ENCODE data around the gene KIFC3. TPM values are rescaled to one million over a fixed set of nuclear protein-coding genes. Genes with fewer than 3 reads are reported as not detected.
A peak's percentile ranks its signal among the peaks of the same experiment; 100 is the strongest.

Gene KIFC3
- total and polyA plus RNA-seq, 7 experiments from 2014 or later: 0.73 to 9.2 (median 1.6) TPM; not detected in 3

DNA sequence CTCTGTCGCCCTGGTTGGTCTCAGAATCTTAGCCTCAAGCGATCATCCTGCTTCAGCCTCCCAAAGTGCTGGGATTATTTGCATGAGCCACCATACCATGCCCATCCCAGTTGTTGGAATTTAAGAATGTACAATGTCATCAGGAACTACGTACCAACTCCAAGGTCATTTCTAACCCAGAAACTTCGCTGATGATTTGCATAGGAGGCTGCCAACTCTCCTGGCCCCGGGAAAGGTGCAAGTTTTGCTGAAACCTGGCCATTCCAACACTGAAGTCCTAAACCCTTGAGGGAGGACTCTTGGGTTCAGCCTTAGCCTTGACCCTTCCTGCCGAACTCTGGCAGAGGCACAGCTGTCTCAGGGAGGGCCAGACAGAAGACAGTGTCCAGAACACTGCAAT lies 2.9 kb upstream of the KIFC3 start:
- no peak overlapping the region for H3K27ac Mint-ChIP-seq
- POLR2A ChIA-PET: no interaction called here
- no peak for DNase-seq

DNA sequence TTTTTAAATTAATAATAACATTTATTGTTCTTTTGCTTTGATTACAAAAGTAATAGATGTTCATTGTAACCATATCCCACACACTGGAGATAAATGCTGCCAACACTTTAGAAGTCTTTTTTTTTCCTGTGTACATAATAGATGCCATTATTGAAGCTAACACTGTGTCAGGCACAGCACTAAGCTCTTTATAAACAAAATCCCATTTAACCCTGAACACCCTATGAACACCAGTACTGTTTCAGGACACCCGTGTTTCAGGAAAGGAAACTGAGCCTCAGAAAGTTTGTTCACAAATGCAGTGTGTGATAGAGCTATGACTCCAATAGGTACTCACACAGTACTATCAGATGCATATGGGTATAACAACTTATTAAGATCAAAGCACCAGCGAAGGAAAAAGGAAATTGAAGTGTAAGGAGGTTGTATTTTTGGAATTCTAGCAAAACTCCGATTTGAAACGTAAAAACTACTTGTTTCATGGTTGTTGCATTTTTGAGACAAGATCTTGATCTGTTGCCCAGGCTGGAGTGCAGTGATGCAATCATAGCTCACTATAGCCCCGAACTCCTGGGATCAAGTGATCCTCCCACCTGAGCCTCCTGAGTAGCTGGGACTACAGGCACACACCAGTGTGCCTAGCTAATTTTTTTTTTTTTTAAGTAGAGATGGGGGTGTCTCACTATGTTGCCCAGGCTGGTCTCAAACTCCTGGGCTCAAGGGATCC lies 2.0 kb upstream of the KIFC3 start:
- H3K9me3 ChIP-seq (ENCODE audit: control insufficient read depth in 2 of 3, low read length in 3 of 3): no peaks in the 10 kb centered on the region
- peaks cover 21 to 69% (median 31%) of the 10 kb centered on the region in 5 donors for H3K27me3 Mint-ChIP-seq
- CTCF ChIA-PET: no interaction called here
- H3K27me3 ChIP-seq (ENCODE audit: control insufficient read depth in 2 of 2, insufficient read depth in 2 of 2, low read length in 2 of 2): peaks cover 0 to 8% of the 10 kb centered on the region in 2 donors
- peaks cover 21 to 44% (median 30%) of the 10 kb centered on the region in 7 donors for H3K4me1 Mint-ChIP-seq
- H3K27ac Mint-ChIP-seq: no peak overlapping the region
- peaks cover 0 to 6% (median 0%) of the 10 kb centered on the region in 5 donors for H3K36me3 Mint-ChIP-seq
- POLR2A ChIA-PET: no interaction called here
- ATAC-seq (no peak), DNase-seq (no peak)
- peaks cover 0 to 5% (median 0%) of the 10 kb centered on the region in 11 donors for H3K9me3 Mint-ChIP-seq
- no peak overlapping the region for H3K4me3 ChIP-seq (ENCODE audit: low read length)
- intact Hi-C loops (cut with micrococcal nuclease): no loop called here
- no peak overlapping the region for H3K27ac ChIP-seq (ENCODE audit: low read depth, low read length)
- H3K4me1 ChIP-seq (ENCODE audit: control insufficient read depth in 2 of 2, insufficient read depth in 2 of 2, low read length in 2 of 2): peaks cover 8 to 27% of the 10 kb centered on the region in 2 donors
- no peaks in the 10 kb centered on the region for H3K36me3 ChIP-seq (ENCODE audit: control insufficient read depth in 2 of 3, insufficient read depth in 3 of 3, low read length in 3 of 3)
- H3K4me3 Mint-ChIP-seq: peak overlapping the region in 1 of 10 donors; percentile 6

More for the DNA sequence above, 2.9 kb upstream of the KIFC3 start:
- Histone ChIP-seq H3K4me1 (ENCODE audit: control insufficient read depth in 2 of 2, insufficient read depth in 2 of 2, low read length in 2 of 2) (peaks cover 8 to 36% of the 10 kb centered on the region in 2 donors), H3K27ac (ENCODE audit: low read depth, low read length) (no peak overlapping the region), H3K27me3 (ENCODE audit: control insufficient read depth in 2 of 2, insufficient read depth in 2 of 2, low read length in 2 of 2) (peaks cover 0 to 8% of the 10 kb centered on the region in 2 donors), H3K36me3 (ENCODE audit: control insufficient read depth in 2 of 3, insufficient read depth in 3 of 3, low read length in 3 of 3) (no peaks in the 10 kb centered on the region), H3K4me3 (ENCODE audit: low read length) (no peak overlapping the region), H3K9me3 (ENCODE audit: control insufficient read depth in 2 of 3, low read length in 3 of 3) (no peaks in the 10 kb centered on the region)
- Mint-ChIP-seq H3K4me3 (no peak overlapping the region), H3K27me3 (peaks cover 26 to 62% (median 28%) of the 10 kb centered on the region in 5 donors), H3K4me1 (peaks cover 15 to 41% (median 26%) of the 10 kb centered on the region in 7 donors), H3K9me3 (peaks cover 0 to 5% (median 0%) of the 10 kb centered on the region in 11 donors), H3K36me3 (peaks cover 0 to 6% (median 0%) of the 10 kb centered on the region in 5 donors)
- intact Hi-C loops (cut with micrococcal nuclease): no loop called here
- ATAC-seq: no peak
- CTCF ChIA-PET: interaction anchor here (0.6 kb wide), 1 partner anchor 212 kb away, joined by 3 read pairs; no protein-coding TSS in a partner anchor

DNA sequence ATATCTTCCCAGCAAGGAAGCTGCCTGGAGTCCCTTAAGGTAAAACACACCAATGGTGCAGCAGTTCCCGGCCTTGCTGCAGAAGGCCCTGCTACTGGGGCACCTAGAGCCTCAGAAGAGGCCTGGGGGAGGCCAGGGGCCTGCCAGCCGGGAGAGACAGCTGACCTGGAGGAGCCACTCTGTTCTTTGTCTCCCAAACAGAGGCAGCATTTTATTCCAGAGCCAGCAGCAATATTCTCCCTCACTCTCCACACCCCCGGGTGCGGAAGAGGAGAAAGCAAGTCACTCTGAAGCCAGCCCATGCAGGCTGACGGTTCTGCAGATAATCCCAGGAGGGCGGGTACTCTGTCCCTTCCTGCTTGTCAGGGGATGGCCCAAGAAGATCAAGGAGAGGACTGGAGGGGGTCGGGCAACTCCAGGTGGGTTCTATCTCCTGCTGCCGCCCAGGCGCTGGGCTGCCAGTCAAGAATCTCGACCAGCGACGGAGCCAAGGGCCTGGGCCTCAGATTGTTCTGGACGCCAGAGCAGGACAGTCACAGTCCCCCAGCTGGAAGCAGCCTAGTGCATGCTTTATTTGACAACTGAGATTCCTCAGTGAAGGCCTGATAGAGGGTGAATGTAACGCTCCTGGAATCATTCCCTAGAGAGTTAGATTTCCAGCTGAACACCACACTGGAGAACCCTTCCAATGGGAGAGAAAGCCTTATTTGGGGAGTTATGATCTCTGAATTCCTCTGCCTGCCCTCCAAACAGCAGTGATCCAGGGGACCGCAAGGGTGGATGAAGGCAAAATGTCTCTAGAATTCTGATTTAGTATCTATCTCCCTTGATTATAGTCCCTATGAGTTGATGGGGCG lies 1.1 kb upstream of the KIFC3 start:
- H3K9me3 Mint-ChIP-seq: peaks cover 0 to 4% (median 0%) of the 10 kb centered on the region in 11 donors
- Histone ChIP-seq H3K27ac (ENCODE audit: low read depth, low read length) (no peak overlapping the region), H3K9me3 (ENCODE audit: control insufficient read depth in 2 of 3, low read length in 3 of 3) (no peaks in the 10 kb centered on the region), H3K4me1 (ENCODE audit: control insufficient read depth in 2 of 2, insufficient read depth in 2 of 2, low read length in 2 of 2) (peaks cover 5 to 18% of the 10 kb centered on the region in 2 donors), H3K36me3 (ENCODE audit: control insufficient read depth in 2 of 3, insufficient read depth in 3 of 3, low read length in 3 of 3) (no peaks in the 10 kb centered on the region), H3K4me3 (ENCODE audit: low read length) (peak overlapping the region; percentile 39), H3K27me3 (ENCODE audit: control insufficient read depth in 2 of 2, insufficient read depth in 2 of 2, low read length in 2 of 2) (peaks cover 0 to 8% of the 10 kb centered on the region in 2 donors)
- no peak for DNase-seq
- CTCF ChIA-PET: interaction anchor here (0.7 to 1.0 kb wide), 2 partner anchors 13 to 205 kb away, joined by 3 read pairs; no protein-coding TSS in a partner anchor
- intact Hi-C loops (cut with micrococcal nuclease): no loop called here
- peak overlapping the region in 4 of 9 donors; percentile 26 to 72 (median 64) for H3K27ac Mint-ChIP-seq
- H3K27me3 Mint-ChIP-seq: peaks cover 17 to 71% (median 26%) of the 10 kb centered on the region in 5 donors
- peaks cover 23 to 47% (median 35%) of the 10 kb centered on the region in 7 donors for H3K4me1 Mint-ChIP-seq
- ATAC-seq: no peak
- H3K36me3 Mint-ChIP-seq: peaks cover 0 to 6% (median 0%) of the 10 kb centered on the region in 5 donors
- H3K4me3 Mint-ChIP-seq: peak overlapping the region; percentile 82 to 98 (median 90)
- POLR2A ChIA-PET: no interaction called here

DNA sequence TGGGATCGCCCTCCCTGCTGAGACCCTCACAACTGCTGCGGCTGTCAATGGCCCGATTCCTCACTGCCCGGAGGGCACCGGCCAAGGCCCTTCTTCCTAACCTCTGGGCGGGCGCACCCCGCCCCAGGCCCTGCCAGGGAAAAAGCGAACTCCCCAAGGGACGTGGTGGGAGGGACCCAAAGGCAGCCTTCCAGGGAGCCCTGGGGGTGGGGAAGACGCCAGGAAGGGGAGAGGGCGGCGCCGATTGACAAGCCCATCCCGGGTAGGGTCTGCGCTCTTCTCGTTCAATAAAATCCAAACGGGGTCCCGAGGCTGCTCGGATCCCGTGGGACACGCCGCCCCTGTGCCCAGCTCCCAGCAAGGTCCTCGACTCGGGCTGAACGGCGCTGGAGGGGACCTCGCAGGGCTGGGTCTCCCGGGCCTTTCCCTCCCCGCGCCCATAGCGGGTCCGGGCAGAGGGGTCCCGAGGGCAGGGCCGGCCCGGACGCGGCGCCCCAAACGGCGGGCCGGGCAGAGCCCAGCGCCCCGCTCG lies 416 bp downstream of the KIFC3 start:
- CTCF ChIA-PET: no interaction called here
- no peak overlapping the region for H3K27ac Mint-ChIP-seq
- H3K9me3 ChIP-seq (ENCODE audit: control insufficient read depth in 2 of 3, low read length in 3 of 3): no peaks in the 10 kb centered on the region
- peaks cover 9 to 61% (median 24%) of the 10 kb centered on the region in 5 donors for H3K27me3 Mint-ChIP-seq
- H3K4me1 Mint-ChIP-seq: peaks cover 19 to 38% (median 31%) of the 10 kb centered on the region in 7 donors
- H3K9me3 Mint-ChIP-seq: peaks cover 0 to 3% (median 0%) of the 10 kb centered on the region in 11 donors
- intact Hi-C loops (cut with micrococcal nuclease): loop anchor here in 1 of 2 donors (1.0 kb wide), 1 partner anchor 8 kb away; no protein-coding TSS in a partner anchor
- no peak overlapping the region for H3K27ac ChIP-seq (ENCODE audit: low read depth, low read length)
- DNase-seq (no peak), ATAC-seq (no peak)
- no peaks in the 10 kb centered on the region for H3K36me3 ChIP-seq (ENCODE audit: control insufficient read depth in 2 of 3, insufficient read depth in 3 of 3, low read length in 3 of 3)
- no peak overlapping the region for H3K4me3 ChIP-seq (ENCODE audit: low read length)
- peaks cover 0 to 12% of the 10 kb centered on the region in 2 donors for H3K4me1 ChIP-seq (ENCODE audit: control insufficient read depth in 2 of 2, insufficient read depth in 2 of 2, low read length in 2 of 2)
- H3K36me3 Mint-ChIP-seq: peaks cover 0 to 6% (median 0%) of the 10 kb centered on the region in 5 donors
- POLR2A ChIA-PET: no interaction called here
- H3K4me3 Mint-ChIP-seq: peak overlapping the region in 6 of 10 donors; percentile 4 to 60 (median 40)
- H3K27me3 ChIP-seq (ENCODE audit: control insufficient read depth in 2 of 2, insufficient read depth in 2 of 2, low read length in 2 of 2): peaks cover 0 to 8% of the 10 kb centered on the region in 2 donors

DNA sequence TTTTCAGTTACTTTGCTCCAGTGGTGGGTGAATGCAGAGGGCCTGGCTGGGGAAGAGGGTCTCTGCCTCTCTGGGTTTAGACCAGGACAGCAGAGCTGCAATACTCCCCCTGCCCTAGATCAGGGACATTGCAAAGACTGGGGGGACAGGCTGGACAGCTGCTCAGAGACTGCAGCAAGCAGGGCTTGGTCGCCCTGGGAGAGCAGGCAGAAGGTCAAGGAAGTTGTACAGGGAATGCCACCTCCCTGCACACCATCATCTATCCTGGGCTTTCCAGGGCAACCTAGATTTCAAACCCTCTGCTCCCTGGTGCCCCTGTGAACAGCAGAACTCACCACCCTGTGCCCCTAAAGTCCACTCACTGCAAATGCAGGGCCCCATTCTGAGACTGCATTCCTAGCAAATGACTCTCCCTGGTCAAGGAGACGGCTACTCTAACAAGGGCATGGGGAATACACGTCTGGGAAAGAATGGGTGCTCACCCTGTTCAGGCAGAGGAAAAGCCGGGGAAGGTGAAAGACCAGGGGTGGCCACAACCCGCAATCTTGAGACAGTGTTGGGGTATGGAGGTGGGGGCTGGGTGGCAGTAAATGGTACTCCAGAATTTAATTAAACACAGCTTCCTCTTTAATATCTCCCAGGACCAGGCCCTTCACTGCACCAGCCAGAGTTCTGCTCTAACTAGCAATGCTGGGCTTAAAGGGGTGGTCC lies 1.0 kb downstream of the KIFC3 start:
- H3K9me3 Mint-ChIP-seq: peaks cover 0 to 2% (median 0%) of the 10 kb centered on the region in 11 donors
- peaks cover 0 to 12% of the 10 kb centered on the region in 2 donors for H3K4me1 ChIP-seq (ENCODE audit: control insufficient read depth in 2 of 2, insufficient read depth in 2 of 2, low read length in 2 of 2)
- intact Hi-C loops (cut with micrococcal nuclease): no loop called here
- no peaks in the 10 kb centered on the region for H3K9me3 ChIP-seq (ENCODE audit: control insufficient read depth in 2 of 3, low read length in 3 of 3)
- peaks cover 0 to 8% of the 10 kb centered on the region in 2 donors for H3K27me3 ChIP-seq (ENCODE audit: control insufficient read depth in 2 of 2, insufficient read depth in 2 of 2, low read length in 2 of 2)
- no peak for DNase-seq
- POLR2A ChIA-PET: no interaction called here
- ATAC-seq: no peak
- CTCF ChIA-PET: no interaction called here
- H3K27me3 Mint-ChIP-seq: peaks cover 9 to 55% (median 21%) of the 10 kb centered on the region in 5 donors
- peak overlapping the region in 7 of 10 donors; percentile 18 to 60 (median 44) for H3K4me3 Mint-ChIP-seq
- no peaks in the 10 kb centered on the region for H3K36me3 ChIP-seq (ENCODE audit: control insufficient read depth in 2 of 3, insufficient read depth in 3 of 3, low read length in 3 of 3)
- H3K27ac ChIP-seq (ENCODE audit: low read depth, low read length): no peak overlapping the region
- peaks cover 0 to 6% (median 0%) of the 10 kb centered on the region in 5 donors for H3K36me3 Mint-ChIP-seq
- peaks cover 19 to 38% (median 31%) of the 10 kb centered on the region in 7 donors for H3K4me1 Mint-ChIP-seq
- H3K27ac Mint-ChIP-seq: peak overlapping the region in 1 of 9 donors; percentile 6
- H3K4me3 ChIP-seq (ENCODE audit: low read length): no peak overlapping the region
